GM19328 (cell line): ENCODE results near the gene SLC28A3.

ENCODE experiments used
- ATAC-seq: cut with Tn5 transposase; IDR thresholded peaks from one replicate; pipeline ENCODE4 v1.9.1; 2021; ENCODE audit warnings: mild to moderate bottlenecking, moderate library complexity; ENCODE audit not compliant: unreplicated experiment

Gene SLC28A3

DNA sequence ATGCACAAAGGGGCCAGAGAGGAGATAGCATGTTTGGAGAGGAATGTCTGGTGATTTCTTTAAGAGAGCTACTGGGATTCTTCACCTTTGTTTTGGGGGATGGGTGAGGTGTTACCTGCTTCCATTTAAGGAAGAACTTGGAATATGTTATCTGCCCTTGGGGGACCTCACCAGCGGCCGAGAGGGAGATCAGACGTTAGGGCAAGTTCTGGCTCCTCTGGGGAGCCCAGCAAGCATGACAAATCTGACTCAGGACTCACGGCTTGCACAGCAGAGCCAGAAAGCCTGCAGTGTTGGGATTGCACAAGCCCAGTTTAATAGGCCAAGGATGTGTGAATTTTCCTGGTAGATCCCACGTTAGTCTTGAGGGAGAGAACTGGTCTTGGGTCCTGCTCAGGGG, 40.3 kb downstream of the SLC28A3 start:
- no peak for ATAC-seq

DNA sequence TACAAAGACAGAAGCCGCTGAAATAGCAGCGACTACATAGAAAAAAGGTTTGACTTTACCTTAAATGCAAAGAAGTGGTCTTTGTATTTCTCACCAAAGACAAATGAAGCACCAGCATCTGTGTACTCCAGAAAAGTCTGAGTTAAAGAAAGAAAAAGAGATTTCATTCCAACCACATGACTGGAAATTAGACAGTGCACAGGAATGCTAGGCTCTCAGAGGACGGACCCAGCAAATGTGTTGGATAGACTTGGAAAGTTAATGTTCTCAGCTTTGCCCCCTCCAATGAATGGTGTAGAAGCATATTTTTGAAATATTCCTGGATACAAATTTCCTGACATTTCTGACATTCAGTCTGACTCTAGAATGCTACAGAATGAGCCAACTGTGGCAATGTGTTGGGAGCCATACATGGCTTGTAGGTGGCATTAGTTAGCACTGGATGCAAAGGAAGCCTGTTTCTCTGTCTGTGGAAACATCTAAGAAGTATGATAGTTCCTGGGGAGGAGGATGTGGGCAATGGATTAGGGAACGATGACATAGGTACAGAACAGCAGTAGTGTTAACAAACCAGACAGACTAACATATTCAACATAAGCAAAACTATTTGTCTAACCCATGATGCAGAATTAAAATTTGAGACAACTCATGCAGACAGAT, 43.3 kb downstream of the SLC28A3 start:
- ATAC-seq: no peak

DNA sequence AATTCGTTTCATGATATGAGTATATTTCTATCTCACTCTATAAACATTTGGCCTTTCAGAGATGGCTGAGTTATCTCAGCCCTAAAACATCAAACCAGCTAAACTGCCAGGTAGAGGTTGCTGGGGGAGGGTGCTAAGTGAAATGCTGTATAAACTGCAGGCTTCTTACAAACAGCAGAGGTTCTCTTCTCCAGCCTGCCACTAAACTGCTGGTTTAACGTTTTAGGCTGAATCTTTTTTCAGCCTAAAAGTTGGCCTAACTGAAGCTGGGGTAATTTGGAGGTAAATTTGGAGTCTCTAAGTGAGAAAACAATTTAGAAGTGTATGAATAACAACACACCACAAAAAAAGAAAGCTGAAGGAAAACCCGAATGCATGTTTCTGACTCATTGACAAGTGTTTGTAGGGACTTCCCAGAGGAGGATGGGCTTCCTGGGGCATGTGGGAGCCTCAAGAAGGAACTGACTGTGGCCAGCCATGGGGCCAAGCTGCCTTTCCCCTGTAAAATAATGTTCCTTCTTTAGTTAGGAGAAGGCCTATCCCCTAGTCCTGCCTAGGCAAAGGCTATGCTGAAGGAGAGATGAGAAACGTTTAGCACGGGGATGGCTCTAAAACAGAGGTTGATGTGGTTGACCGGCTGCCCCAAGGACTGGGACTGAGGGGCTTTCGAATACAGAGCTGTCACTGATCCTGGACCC, 44.3 kb downstream of the SLC28A3 start:
- no peak for ATAC-seq

DNA sequence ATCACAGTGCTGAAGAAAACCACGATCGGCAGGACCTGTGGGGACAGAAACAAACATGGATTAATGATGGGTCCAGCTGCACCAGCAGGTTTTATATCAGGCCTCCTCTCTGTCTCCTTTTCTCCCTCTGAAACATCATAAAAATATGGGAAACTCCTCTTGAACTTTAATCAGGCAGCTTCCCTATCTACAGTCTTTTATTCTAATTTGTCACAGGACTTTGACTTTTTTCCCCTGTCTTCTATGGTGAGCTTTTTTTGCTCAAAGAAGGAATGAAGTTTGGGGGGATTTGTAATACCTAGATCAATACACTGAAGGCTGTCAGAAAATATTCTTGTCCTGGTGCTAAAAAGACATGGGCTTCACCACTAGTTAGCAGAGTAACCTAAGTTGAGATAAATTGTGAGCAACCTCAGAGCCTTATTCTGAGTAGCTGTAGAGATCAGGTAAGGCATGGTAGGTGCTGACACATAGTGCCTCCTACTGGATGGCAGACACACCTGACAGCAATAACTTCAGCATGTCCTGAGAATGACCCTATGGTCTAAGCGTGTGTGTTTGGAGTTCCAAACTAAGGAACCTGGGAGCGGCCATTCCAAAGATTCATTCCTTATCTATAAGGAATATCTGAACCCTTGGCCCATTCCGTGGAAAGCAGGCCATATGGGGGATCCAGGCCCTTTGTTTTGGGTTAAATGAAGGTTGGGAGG, 46.2 kb downstream of the SLC28A3 start:
- no peak for ATAC-seq

DNA sequence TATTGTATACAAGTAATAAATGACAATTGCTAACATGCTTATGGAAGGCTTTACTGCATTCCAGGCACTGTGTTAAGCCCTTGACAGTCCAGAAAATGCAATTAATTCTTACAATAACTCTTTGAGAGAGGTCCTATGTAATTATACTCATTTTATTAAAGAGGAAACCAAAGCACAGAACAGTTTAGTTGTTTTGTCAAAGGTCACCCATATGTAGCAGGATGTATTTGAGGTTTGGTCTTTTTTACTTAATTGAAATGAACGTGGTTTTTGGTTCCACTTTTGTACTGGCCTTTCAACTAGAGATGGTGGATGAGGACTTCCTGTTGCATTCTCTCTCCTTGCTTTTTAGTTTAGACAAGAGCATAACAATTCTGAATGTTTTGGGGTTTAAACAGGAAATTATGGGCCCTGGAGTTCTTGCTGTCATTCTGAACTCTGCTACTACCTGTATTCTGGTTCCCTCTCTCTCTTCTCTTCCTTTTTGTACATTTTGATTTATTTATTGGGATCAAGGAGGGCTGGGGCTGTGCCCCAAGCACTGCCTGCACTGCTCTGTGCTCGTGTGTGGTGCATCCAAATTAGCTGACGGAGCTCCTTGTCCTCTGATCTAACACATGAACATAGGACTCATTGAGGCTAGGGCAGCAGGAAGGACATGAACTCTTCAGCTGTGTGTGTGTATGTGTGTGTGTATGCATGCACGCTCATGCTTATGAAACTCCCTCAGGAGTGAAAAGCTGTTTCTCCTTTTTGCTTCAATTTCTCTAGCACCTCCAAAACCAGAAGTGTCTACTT, 47.4 kb downstream of the SLC28A3 start:
- ATAC-seq: peak; percentile 48

DNA sequence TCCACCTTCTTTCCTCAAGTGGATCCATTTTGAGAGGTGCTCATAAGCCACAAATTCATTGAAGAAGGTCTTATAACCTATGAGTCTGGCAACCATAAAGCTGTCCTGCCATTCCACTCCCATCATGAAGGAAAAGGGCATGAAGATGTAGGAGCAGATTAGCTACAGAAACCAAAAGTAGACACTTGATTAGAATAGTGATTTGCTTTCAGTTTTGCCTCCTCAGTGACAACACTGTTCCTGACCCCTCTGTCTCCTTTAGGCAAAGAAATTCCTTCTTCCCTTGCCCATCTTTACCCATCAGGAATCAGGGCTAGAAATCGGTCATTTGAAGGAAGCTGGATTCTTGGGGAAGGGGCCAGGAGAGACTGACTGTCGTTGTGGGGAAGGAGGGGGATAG, 55.2 kb downstream of the SLC28A3 start:
- ATAC-seq: no peak

DNA sequence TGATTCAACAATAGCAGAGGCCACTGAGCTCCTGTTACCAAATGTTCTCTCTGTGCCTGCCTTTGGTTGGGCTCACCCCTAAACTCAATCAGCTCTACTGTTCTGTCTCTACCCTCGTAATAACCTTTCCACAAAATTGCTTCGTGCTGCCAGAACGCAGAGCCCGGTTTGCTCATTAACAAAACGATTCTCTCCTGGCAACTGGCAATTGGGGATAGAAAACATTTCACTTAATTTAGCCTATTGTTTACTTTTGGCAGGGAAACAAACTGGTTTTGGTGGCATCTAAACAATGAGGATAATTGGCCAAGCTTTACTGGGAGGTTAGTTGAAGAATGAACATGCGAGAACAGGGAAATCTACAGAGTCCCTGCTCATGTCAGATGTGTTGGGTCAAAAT, 56.6 kb downstream of the SLC28A3 start:
- ATAC-seq: no peak

DNA sequence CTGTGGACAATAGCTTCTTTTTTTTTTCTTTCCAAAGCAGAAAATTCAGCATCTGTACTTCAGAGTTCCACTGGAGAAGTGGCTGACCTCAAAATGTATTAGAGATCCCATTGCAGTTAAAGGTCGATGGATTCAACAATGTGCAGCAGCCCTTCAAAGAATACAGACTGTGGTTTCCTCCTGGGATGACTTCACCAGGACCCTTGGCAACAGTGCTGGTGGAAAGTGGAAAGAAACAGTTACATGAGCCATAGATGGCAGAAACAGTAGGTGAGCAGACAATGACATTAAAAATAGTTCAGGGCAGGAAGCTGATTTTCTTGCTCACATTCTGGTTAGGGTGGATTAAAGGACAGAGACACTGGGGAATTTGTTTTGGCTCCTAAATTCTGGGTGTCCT, 62.4 kb downstream of the SLC28A3 start:
- ATAC-seq: no peak

DNA sequence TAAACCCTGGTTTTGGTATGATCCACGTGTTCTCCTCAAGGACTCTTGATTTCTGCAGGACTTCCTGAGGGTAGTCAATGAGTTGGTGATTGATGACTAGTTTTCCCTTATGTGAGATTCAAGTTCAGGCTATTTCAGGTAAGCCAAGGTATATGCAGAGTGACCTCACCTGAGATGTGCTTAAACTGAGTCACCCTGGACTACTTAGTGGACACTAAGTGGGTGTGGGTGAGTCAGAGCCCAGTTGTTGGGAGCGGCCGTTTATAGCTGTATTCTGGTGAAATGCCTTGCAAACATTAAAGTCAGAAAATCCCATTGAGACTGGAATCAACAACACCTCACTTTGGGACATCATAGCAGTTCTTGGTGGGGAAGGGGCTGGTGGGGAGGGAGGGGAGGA, 62.9 kb downstream of the SLC28A3 start:
- no peak for ATAC-seq

DNA sequence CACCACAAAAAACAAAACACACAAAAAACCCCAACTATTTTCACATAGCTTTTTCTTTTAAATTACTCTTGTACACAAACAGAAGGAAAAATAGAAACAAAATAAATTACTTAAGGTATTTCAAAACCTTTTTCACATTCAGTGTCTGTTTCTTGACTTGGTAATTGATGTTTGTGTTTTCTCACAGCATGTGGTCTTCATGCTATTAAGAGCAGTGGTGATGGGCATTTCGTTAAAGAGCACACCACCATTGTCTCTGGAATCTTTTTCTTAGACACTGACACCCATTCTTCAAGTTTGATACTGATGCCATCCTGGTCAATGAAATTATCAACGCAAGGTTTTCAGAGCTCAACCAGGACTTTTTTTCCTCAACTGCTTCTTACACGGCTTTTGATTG, 63.8 kb downstream of the SLC28A3 start:
- ATAC-seq: no peak

DNA sequence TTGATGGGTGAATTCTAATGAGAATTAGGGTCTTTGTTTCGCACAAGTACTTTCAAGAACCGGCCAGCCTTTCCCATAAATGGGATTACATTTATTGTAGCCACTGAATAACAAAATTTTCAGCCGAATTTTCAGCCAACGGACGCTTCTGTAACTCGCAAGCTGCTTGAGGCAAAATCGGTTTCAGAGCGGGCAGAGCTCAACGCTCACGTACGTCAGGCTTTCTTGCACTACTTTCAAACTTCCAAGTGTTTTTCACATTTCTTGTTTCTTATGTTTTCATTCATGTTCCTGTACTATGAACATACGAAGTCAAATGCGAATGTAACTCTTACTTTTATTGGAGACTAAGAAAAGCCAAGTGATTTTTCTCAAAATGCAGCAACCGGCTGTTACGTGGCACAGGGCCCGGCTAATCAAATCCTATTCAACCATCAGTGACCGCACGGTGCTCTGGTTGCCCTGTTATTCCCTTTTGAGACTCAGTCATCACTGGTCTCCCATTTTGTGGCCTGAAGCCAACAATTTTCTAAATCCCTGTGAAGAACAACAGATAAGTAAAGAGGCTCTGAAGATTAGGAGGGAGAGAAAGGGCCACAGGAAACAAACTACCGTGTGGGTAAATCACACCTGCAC, 68.5 kb downstream of the SLC28A3 start:
- ATAC-seq: no peak

DNA sequence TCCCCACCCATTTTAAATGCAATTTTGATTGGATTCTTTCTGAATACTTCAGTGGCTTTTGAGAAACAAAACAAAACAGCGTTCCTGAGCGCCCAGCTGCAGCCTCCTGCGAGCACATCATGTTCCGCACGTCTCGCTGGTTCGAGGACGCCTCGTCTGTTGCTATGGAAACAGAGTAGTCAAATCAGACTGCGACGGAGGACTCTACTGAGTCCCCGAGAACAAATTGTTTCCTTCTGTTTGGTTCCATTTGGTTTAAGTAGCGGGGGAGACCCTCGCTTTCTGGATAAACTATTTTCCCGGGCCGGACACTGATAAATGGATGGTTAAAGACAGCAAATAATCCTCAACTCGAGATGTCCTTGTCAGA, 69.0 kb downstream of the SLC28A3 start:
- ATAC-seq: no peak

DNA sequence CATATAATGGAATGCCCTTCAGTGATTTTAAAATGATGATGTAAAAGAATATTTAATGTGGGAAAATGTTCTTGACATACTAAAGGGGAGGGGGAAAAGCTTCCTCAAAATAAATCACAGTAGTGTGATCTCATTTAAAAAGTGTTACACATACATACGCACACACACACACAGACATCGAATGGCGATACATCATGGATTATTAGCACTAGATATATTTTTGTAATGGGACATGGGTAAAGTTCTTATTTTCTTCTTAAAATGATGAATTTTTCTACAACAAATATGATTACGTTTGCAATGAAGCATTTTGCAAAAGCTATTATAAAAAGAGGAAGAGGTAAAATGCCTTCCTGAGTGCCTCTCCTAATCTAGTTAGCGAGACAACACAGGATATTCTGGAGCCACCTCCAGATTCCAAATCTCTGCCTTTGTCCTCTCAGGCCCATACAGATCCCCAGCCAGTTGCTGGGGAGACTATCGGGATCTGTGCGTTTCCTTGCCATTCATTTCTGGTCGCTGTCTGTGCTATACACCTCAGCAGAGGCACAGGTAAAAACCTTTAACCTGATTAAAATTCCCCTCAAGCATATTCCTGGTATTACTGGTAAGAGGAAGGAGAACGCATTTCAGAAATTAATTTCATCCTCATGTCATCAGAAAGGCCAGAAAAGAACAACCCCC, 69.6 kb downstream of the SLC28A3 start:
- ATAC-seq: no peak

DNA sequence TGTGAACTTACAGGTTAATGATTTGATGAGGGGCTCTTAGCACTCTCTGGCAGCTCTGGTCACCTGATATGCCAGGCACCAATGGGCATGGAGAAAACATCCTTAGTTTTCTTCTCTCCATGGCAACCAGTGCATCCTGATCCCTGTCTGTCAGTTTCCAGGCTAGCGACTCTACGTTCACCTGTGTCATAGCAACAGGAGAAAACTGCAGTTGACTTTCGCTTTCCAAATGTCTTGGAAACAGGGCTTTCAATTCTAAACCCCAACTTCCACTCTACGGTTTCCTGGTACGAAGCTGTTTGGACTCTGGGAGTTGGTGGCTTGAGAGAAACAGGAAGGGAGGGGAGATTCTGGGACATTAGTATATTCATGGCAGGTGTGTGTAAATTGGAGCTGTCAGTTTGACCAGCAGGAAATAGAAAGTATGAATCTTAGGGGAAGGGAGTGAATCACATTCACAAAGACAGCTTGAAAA, 74.4 kb downstream of the SLC28A3 start:
- ATAC-seq: no peak

DNA sequence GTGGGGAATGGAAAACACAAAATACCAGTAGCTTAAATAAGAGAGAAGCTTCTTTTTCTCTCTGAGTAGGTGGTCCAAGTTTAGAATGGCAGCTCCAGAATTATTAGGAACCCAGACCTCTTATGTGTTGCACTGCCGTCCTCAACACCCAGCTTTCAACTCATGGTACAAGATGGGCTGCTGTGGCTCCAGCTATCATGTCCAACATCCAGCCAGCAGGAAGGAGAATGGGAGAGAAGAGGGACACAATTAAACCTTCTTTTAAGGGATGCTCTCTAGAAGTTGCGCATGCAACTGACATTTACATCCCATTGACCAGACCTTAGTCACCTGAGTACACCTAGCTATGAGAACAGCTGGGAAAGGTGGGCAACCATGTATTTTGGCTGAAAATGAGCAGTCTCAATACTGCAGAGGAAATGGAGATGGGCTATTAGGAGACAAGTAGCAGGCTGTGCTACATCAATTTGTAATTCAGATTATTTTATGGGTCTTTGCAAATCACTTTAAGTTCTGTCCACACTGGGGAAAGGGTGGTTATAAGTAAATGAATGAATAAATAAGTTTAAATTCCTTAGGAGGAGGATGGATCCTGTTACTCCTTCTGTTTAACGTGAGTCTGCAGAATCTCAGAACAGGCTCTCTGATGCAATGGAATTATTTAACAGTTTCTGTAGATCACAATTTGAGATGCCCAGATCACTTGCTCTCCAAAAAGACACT, 76.1 kb downstream of the SLC28A3 start:
- no peak for ATAC-seq

DNA sequence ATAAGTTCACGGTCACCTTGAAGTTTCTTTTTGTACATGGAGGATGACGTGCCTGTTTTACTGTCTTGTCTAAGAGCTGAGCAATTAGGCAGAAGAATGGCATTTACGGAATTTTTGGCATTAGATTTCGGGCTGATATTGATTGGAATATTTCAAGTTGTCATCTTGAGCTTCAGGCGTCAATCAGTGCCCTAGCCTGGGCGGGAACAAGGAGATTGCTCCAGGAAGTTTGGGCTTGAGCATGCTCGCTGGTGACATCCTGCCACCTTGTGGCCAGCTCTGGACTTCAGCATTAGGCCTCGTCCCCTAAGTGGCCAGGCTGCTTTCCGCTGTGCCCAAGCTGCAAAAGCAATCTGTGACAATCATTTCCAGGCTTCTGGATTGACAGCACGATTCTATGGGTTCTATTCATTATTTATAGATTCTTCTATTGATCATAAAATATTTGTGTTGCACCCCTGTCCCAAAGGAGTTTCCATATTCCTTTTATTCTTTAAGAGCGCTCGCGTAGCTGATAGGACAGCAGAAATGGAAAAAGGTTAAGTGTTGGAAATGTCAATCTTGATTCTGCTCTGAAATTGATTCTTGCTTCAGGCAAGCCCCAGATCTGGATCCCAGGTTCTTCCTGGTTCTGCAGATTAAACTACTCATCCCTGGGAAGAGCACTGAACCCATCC, 79.3 kb downstream of the SLC28A3 start:
- ATAC-seq: no peak

DNA sequence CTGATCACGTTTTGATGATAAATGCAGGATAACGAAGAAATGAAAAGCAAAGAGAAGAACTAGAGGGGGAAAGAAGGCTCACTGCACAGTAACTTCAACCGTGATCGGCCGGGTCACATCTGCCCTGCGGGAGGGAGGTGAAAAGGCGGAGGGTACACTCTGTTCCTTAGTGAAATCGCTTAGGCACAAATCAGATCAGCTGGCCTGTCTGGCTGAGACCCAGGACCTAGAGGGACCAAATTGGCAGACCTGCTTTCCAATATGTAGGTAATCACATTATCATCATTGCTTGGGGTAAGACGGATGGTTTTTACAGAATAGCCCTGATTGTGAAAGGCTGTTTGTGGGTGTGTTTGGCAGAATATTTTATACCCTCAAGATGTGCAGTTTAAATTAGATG, 82.2 kb downstream of the SLC28A3 start:
- no peak for ATAC-seq

DNA sequence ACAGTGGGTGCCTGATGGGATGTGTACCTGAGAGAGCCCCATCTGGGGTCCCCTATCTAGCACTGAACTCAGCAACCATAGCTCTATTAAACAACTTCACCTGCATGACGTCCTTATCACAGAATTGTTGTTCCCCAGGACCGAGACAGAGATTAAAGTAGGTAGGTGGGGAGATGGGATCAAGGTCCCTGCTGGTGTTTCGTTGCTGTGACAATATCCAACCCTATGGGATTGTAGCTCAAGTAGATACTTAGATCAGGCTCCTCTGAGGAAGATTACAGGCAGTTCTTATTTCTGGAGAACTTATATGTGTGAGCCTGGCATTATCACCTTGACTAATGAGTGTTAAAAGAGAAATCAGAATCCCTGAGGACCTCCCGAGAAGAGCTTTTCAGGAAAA, 84.9 kb downstream of the SLC28A3 start:
- no peak for ATAC-seq

DNA sequence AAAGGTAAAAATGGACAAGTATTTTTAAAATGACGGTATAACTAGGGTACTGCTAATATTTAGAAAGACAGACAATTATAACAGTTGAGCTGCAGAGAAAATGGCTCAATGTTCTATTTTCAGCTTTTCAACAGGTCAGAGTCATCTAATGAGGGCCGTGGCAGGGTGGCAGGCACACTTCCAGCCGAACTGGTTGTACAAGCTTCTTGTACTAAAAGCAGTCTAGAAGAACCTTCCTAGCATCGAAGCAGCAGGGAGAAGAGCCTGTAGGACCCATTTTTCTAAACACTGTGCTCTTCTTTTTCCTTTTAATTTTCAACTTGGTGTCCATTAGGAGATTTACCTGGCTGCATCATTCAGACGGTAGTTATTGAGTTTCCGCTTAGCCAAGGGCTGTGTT, 85.6 kb downstream of the SLC28A3 start:
- no peak for ATAC-seq
